HG02759 (cell line): ENCODE measurements around the gene STAT3.
"Not testable (repeated sequence)": the region's sequence is repeated elsewhere in the genome, so short reads cannot be mapped to it uniquely, and the experiment has no call there.

Source experiments
- ATAC-seq: cut with Tn5 transposase; IDR thresholded peaks from one replicate; pipeline ENCODE4 v1.9.1; 2021; ENCODE audit warnings: mild to moderate bottlenecking, moderate library complexity; ENCODE audit not compliant: unreplicated experiment

The STAT3 gene

DNA sequence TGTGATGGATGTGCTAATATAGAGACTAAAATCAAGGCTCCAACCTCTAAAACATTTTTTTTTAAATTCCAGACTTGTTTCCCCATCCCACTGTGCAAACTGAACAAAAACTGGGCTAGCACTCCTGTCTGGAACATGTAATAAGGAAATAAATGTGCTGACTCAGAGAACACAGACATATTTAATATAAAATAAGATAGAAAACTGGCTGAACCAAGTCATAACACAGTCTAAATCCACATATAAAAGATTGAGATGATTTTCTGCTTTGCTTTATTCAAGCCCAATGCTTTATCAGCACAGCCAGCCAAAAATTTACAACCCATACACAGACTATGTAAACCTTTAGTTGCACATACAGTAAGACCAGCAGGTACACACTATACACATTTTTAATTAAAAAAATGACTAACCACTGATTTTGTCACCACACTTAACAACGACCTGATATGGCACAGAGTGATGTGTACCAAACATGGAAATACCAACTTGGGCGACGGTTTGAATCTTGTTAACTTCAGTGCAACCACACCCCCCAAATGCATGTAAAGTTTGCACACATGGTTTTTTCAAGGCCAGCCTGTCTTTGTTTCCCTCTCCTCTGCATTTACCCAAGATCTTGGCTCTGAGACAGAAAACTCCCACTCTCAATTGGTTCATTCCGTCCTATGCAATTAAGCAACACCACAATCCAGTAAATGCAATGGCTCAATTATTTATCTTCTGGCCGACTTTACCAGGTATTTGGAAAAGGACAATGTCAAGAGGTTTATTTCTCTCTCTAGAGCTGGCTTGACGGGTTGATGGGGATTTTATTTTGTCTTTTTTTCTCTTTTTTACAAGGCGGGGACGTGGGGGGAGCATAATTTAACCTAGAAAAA, 1.2 kb downstream of the STAT3 start:
- ATAC-seq: no peak

DNA sequence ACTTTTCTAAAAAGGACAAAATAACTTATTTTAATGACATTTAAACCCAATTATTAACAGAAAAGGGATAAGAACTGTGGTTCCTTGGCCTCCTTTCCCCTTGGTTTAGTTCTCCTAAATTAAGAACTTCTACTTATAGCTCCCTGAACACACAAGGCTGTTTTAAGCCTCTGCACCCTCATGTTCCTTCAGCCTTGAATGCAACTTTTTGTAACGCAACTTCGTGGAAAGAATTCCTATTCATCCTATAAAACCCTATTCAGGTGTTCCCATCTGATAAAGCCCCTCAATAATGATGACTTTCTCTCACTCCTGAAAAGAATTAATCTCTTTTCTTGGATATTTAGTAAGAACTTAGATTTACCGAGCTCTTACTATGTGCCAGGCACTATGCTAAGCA, 6.3 kb downstream of the STAT3 start:
- ATAC-seq: no peak

DNA sequence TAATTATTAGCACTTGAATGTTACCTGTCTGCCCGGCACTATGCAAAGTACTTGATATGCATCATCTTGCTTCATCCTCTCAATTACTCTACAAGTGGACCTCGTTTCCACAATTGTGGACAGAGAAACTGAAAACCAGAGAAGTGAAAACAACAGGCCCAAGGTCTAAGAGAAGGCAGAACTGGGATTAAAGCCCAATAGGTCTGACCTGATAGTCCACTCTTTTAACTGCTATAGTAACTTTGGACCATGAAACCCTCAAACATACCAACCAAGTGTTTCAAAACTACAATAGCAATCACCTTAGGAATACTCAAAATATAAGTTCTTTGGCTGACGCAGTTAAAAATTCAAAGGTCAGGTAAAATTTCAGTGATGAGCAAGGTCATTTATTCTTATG, 7.3 kb downstream of the STAT3 start:
- no peak for ATAC-seq

GRCh38 chr17:42378959-42379594, 9.2 kb downstream of the STAT3 start:
- ATAC-seq: no peak

DNA sequence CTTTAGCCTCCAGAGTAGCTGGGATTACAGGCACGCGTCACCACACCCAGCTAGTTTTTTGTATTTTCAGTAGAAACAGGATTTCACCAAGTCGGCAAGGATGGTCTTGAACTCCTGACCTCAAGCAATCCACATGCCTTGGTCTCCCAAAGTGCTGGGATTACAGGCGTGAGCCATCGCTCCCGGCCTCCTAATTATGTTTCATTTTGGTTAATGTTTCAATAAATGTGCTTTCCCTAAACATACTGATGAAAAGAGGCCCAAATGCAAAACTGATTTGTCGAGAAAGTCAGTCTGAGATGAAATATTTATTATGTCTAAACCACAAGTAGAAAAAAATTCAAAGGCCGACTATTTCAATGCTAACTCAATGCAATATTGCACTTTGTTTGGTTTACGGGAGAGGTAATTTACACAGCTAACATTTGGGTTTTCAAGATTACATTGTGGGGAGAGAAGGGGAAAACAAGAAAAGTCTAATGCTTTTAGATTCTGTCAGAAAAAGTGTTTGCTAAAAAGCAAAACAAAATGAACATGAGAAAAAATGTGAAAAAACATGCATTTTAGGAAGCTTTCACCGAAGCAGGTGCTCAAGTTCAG, 9.8 kb downstream of the STAT3 start:
- ATAC-seq: no peak

DNA sequence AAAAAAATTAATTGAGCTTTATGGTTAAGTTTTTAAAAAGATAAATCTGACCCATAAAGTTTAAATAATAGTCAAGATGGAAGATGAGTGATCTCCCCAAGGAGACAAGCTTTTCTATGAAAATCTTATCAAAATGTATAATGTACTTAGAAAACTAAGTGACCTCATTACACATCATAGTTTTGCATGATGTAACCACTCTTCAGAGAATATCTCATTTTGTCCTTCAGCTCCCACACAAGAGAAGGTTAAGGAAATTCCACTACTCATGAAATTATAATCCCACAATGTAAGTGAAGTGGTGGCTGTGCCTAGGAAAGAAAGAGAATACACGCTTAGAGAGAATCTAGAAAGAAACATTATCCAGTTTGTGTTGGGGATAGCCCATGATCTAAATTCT, 14.3 kb downstream of the STAT3 start:
- ATAC-seq: no peak

DNA sequence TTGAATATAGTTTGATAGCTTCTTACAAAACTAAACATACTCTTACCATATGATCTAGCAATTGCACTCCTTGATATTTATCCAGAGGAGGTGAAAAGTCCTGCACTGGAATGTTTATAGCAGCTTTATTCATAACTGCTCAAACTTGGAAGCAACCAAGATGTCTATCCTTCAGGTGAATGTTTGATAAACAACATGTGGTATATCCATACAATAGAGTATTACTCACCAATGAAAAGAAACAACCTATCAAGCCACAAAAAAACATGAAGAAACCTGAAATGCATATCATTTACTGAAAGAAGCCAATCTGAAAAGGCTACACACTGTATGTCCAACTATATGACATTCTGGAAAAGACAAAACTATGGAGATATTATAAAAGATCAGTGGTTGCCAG, 16.1 kb downstream of the STAT3 start:
- ATAC-seq: no peak

- ATAC-seq: not testable (repeated sequence)
Observed at GRCh38 chr17:42368797-42369561, 19.3 kb downstream of the STAT3 start.

DNA sequence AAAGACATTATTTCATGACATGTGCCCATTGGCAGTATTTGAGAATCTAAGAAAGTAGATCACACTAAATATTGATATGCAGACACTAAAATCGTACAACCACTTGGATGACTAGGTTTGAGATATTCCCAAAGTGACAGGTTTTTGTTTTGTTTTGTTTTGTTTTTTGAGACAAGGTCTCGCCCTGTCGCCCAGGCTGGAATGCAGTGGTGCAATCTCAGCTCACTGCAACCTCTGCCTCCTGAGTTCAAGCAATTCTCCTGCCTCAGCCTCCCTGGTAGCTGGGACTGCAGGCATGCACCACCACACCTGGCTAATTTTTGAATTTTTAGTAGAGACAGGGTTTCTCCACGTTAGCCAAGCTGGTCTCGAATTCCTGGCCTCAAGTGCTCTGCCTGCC, 19.9 kb downstream of the STAT3 start:
- not testable (repeated sequence) for ATAC-seq

DNA sequence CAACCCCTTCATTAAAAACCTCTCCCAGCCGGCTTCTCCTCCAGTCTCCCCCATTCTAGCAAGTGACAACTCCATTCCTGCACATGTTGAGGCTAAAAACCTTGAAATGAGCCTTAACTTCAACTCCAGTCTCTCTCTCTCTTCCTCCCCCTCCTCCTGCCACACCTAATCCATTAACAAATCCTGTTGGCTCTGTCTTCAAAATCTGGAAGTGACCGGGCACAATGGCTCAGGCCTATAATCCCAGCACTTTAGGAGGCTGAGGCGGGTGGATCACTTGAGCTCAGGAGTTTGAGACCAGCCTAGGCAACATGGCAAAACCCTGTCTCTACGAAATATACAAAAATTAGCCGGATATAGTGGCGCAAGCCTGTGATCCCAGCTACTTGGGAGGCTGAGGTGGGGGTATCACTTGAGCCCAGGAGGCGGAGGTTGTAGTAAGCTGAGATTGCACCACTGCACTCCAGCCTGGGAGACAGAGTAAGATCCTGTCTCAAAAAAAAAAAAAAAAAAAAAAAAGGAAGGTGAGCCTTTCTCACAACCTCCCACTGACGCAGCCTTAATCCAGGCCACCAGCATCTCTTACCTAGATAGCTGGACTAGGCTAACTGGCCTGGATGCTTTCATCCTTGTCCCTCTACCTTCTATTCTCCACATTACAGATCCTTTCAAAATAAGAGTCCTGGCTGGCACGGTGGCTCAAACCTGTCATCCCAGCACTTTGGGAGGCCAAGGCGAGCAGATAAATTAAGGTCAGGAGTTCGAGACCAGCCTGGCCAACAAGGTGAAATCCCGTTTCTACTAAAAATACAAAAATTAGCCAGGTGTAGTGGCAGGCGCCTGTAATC, 21.8 kb downstream of the STAT3 start:
- ATAC-seq: not testable (repeated sequence)

- ATAC-seq: no peak
Observed at GRCh38 chr17:42365136-42365535, 23.1 kb downstream of the STAT3 start.

GRCh38 chr17:42363767-42364585, 24.3 kb downstream of the STAT3 start:
- no peak for ATAC-seq

GRCh38 chr17:42363231-42363630, 25.0 kb downstream of the STAT3 start:
- no peak for ATAC-seq

DNA sequence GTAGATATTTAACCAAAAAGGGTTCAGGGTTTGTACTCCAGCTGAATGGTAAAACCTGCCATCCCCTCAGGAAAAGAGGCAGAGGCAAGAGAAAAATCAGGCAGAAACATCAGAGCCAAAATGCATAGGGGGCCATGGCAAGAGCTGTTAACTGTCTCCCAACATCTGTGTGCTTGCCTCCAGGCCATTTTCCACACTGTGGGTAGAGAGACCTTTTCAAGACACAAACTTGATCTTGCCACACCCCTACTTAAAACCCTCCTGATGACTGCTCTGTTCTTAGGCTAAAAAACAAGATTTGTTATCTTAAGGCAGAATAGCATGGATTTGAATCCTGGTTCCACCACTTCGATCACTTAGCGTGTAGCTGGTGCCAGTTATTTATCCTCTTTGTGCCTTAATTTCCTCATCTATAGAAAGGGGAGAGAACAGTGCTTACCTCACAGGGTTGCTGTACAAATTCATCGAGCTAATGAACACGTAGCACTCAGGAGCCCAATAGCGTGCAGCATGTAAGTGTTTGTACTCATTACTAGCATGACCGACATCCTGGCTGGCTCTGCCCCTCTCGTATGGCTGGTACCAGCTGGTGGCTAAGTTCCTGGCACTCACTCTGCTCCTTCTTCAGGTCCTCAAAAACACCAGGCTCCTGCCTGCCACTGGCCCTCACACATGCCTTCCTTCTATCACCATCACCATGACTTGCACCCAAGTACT, 25.8 kb downstream of the STAT3 start:
- ATAC-seq: no peak

GRCh38 chr17:42361781-42362186, 26.5 kb downstream of the STAT3 start:
- ATAC-seq: no peak

DNA sequence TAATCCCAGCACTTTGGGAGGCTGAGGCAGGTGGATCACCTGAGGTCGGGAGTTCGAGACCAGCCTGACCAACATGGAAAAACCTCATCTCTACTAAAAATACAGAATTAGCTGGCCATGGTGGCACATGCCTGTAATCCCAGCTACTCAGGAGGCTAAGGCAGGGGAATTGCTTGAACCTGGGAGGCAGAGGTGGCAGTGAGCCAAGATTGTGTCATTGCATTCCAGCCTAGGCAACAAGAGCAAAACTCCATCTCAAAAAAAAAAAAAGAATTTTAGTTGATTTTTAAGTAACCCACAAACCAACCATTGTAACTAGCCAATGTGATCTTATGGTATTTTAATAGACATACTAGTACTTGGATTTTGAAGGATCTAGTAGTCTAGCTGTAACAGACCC, 27.9 kb downstream of the STAT3 start:
- not testable (repeated sequence) for ATAC-seq

- ATAC-seq: no peak
Observed at GRCh38 chr17:42359133-42359532, 29.1 kb downstream of the STAT3 start.

- ATAC-seq: no peak
Observed at GRCh38 chr17:42358434-42358833, 29.8 kb downstream of the STAT3 start.
